Neural progenitor cell (in vitro differentiated cells): ENCODE data around the gene ZNF230.

Source experiments
- EZH2 ChIP-seq: fragments of 200-600 bp; sonication (generic); IDR thresholded peaks from 2 replicates; pipeline ENCODE4 v1.6.1; 2017; ENCODE audit warnings: antibody characterized with exemption, mild to moderate bottlenecking, moderate library complexity
- TF ChIP-seq, protein P1 (sequence below): fragments of 200-600 bp; sonication (generic); IDR thresholded peaks from 2 replicates; pipeline ENCODE4 v1.5.1; 2017; ENCODE audit warnings: antibody characterized with exemption, mild to moderate bottlenecking

DNA sequence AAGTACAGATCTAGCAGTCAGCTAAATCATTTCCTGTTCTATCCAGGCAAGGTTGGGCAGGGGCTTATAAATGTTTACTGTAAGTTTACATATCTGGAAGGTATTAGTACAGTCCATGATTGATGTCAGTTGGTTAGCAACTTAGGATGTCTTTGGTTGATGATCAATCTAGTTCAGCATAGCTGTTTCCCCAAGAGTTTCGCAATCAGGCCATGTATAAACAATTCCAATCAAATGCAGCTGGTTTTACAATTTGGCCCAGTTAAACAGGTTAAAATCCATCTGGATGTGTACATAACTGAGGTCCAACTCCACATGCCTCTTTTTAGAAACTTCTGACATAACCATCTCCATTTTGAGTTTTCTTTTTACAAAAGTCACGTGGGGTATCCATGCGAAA is 44.9 kb upstream of the ZNF230 start:
- TF ChIP-seq, protein P1, sequence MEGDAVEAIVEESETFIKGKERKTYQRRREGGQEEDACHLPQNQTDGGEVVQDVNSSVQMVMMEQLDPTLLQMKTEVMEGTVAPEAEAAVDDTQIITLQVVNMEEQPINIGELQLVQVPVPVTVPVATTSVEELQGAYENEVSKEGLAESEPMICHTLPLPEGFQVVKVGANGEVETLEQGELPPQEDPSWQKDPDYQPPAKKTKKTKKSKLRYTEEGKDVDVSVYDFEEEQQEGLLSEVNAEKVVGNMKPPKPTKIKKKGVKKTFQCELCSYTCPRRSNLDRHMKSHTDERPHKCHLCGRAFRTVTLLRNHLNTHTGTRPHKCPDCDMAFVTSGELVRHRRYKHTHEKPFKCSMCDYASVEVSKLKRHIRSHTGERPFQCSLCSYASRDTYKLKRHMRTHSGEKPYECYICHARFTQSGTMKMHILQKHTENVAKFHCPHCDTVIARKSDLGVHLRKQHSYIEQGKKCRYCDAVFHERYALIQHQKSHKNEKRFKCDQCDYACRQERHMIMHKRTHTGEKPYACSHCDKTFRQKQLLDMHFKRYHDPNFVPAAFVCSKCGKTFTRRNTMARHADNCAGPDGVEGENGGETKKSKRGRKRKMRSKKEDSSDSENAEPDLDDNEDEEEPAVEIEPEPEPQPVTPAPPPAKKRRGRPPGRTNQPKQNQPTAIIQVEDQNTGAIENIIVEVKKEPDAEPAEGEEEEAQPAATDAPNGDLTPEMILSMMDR = no peak
- TF ChIP-seq EZH2 = no peak
